RWPE1 (cell line): ENCODE results near the gene SP140.

ENCODE experiments used
- CTCF ChIA-PET: fragments of 350-600 bp; sonication (Branson Sonifier 250); formaldehyde crosslinking; extraction: SDS; loops from one replicate; lab custom pipeline; 2021; lab: Yijun Ruan, JAX
- POLR2A ChIA-PET: fragments of 400-600 bp; formaldehyde crosslinking; extraction: SDS; loops from one replicate; lab custom pipeline; 2020; ENCODE audit warnings: antibody characterized with exemption; ENCODE audit not compliant: low non-redundant PET; lab: Yijun Ruan, JAX
- DNase-seq: peaks from one replicate; pipeline ENCODE4 v3.0.0; 2012; ENCODE audit warnings: low spot score
- H3K27ac ChIP-seq: fragments of 450-650 bp; 2 replicates; pipeline ENCODE4 v1.5.1; 2017
- CTCF ChIP-seq: fragments of 450-650 bp; conservative IDR thresholded peaks from 2 replicates; pipeline ENCODE4 v1.5.1; 2017; ENCODE audit warnings: low read depth, mild to moderate bottlenecking

SP140 gene

GRCh38 chr2:230312638-230313037, 87.1 kb downstream of the SP140 start:
- ChIA-PET CTCF (no interaction called here), POLR2A (no interaction called here)
- DNase-seq, result no peak
- H3K27ac ChIP-seq, result no peak overlapping the region
- TF ChIP-seq CTCF, result no peak

- no peak for DNase-seq
- CTCF ChIA-PET, result no interaction called here
- POLR2A ChIA-PET, result no interaction called here
- H3K27ac ChIP-seq, result no peak overlapping the region
- TF ChIP-seq CTCF, result no peak
Measured at GRCh38 chr2:230317366-230317765, 91.8 kb downstream of the SP140 start.

GRCh38 chr2:230318190-230319121, 92.9 kb downstream of the SP140 start:
- ChIA-PET POLR2A (no interaction called here), CTCF (no interaction called here)
- TF ChIP-seq CTCF, result no peak
- no peak overlapping the region for H3K27ac ChIP-seq
- no peak for DNase-seq

- CTCF ChIA-PET, result interaction anchor here (0.7 kb wide), 1 partner anchor 18 kb away, joined by 4 read pairs; no protein-coding TSS in a partner anchor
- no peak overlapping the region for H3K27ac ChIP-seq
- no peak for DNase-seq
- POLR2A ChIA-PET, result no interaction called here
- no peak for TF ChIP-seq CTCF
Measured at GRCh38 chr2:230319211-230319862, 93.8 kb downstream of the SP140 start.

- no peak overlapping the region for H3K27ac ChIP-seq
- no peak for DNase-seq
- CTCF ChIA-PET, result no interaction called here
- no peak for TF ChIP-seq CTCF
- POLR2A ChIA-PET, result no interaction called here
Measured at GRCh38 chr2:230321031-230321430, 95.5 kb downstream of the SP140 start.

GRCh38 chr2:230322561-230323384, 97.2 kb downstream of the SP140 start:
- POLR2A ChIA-PET, result no interaction called here
- no peak overlapping the region for H3K27ac ChIP-seq
- no peak for TF ChIP-seq CTCF
- no peak for DNase-seq
- CTCF ChIA-PET, result interaction anchor here (0.6 kb wide), 1 partner anchor 163 kb away, joined by 5 read pairs; no protein-coding TSS in a partner anchor
